DMS53 treated with DMSO at 0.1 percent for 48 hours (cell line): ENCODE results near the gene NEMP1.
"Not testable (repeated sequence)": the region's sequence is repeated elsewhere in the genome, so short reads cannot be mapped to it uniquely, and the experiment has no call there.

Experiments used
- DNase-seq: peaks from one replicate; lab custom pipeline; 2025; ENCODE audit not compliant: unreplicated experiment; lab: John Stamatoyannopoulos, UW

The NEMP1 gene

GRCh38 chr12:57058454-57058853 is 20.1 kb downstream of the NEMP1 start:
- DNase-seq = no peak

- no peak for DNase-seq
Observed at GRCh38 chr12:57057067-57057751, 21.4 kb downstream of the NEMP1 start.

DNA sequence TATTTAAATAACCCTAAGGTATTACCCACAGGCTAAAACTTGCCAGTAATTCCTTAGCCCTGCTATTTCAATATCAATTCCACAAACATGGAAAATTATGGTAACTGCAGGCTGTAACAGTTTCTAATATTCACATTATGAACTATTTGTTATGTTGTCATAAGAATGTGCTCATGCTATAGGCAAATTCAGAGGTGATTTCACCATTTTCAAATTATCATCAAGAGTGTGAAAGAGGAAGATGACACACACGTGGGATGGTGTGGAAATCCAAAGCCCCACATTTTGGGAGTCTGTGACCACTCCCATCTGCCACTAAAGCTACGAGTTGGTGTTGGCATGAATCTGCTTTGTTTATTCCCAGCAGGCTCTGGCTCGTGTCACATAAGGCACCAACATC is 22.8 kb downstream of the NEMP1 start:
- no peak for DNase-seq

GRCh38 chr12:57053901-57054300 is 24.7 kb downstream of the NEMP1 start:
- not testable (repeated sequence) for DNase-seq

DNA sequence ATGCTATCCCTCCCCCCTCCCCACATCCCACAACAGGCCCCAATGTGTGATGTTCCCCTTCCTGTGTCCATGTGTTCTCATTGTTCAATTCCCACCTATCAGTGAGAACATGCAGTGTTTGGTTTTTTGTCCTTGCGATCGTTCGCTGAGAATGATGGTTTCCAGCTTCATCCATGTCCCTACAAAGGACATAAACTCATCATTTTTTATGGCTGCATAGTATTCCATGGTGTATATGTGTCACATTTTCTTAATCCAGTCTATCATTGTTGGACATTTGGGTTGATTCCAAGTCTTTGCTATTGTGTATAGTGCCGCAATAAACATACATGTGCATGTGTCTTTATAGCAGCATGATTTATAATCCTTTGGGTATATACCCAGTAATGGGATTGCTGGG is 25.4 kb downstream of the NEMP1 start:
- DNase-seq = not testable (repeated sequence)

GRCh38 chr12:57051011-57051410 is 27.6 kb downstream of the NEMP1 start:
- no peak for DNase-seq

GRCh38 chr12:57049890-57050289 is 28.7 kb downstream of the NEMP1 start, which contains the start of gene MYO1A:
Gene MYO1A, minus strand, starts transcription at chr12:57050129. Its CDS starts 1,806 bp downstream, at chr12:57048323.
- DNase-seq = no peak

- DNase-seq = no peak
Observed at GRCh38 chr12:57049119-57049446, 29.5 kb downstream of the NEMP1 start.

DNA sequence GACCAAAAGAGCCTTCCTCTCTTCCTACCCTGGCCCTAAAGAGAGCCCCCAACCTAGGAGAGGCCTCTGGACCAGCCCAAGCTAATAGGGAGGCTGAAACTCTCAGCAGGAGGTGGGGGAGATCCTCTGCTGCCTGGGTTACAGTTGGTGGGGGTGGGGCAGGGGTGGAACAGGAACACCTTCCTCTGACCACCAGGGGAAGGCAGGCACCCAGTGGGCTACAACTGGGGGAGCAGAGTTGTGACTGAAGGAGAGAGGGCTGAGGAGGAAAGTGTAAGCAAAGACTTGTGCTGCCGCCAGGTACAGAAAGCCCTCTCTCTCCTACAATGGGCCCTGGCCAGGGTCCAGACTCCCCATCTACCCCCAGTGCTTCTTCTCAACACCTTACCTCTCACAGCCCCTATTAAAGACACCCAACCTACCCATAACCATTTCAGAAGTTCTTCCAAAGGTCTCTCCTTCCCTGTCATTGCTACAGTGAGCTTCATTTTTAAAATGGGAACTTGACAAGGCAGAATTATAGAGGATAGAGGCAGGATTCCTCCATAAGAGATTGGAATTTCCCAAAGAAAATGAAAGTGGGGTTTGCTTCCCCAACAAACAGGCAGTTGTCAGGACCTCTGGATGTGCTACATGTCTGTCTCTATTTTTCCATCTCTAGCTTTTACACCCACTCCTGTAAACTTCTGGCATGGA is 30.0 kb downstream of the NEMP1 start:
- no peak for DNase-seq

DNA sequence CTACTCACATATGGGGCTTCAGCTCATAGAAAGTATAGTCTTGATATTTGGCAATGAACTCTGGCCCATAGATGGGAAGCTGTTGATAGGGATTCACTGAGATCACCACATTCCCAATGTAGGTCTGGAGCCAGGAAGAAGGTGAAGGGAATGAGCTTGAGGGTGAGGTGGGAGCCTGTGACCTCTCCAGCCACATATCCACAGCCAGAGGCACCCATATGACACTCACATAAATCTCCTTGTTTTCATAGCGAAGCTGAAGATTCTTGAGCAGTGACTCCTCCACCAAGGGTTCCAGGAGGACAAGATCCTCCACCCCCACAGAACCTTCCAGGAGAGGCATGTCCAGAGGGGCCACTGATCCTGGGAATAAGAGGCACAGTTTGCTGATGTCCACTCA is 30.6 kb downstream of the NEMP1 start:
- DNase-seq = no peak

DNA sequence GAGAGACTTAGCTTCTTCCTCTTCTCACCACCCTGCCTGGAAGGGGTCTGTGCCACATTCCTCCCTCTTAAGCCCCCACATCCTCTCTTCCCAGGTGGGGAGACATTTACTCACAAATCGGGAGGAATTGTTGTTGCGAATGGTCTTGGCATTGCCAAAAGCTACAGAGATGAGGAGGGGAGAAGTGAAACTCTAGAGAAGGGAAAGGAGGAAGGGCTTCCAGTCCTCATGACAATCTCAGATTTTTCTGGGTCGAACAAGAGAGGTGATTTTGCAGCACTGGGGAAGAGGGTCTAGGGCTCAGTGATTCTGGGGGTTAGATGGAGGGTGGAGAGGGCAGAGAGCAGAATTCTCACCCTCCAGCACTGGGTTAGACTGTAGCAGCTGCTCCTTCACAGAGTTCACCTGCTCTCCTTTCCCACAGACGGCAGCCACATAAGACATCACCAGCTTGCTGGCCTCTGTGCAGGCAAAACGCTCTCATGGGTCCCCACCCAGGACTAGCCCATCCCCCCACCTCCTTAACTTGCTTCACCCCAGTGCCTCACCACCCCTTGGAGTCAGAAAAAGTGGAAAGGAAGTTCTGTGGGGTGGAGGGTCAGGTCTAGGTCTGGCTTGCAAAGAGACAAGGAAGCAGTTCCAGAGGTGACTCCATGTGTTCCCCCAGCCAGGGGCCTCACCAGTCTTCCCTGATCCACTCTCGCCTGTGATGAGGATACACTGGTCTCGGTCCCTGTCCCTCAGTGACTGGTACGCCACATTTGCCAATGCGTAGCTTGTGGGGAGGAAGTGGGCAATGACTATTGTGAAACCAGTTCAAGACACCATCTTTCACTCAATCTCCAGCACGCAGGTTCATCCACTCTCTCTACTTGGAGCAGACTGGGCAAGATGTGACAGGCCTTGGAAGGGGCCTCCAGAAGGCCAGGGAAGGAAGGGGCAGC is 31.4 kb downstream of the NEMP1 start:
- no peak for DNase-seq

DNA sequence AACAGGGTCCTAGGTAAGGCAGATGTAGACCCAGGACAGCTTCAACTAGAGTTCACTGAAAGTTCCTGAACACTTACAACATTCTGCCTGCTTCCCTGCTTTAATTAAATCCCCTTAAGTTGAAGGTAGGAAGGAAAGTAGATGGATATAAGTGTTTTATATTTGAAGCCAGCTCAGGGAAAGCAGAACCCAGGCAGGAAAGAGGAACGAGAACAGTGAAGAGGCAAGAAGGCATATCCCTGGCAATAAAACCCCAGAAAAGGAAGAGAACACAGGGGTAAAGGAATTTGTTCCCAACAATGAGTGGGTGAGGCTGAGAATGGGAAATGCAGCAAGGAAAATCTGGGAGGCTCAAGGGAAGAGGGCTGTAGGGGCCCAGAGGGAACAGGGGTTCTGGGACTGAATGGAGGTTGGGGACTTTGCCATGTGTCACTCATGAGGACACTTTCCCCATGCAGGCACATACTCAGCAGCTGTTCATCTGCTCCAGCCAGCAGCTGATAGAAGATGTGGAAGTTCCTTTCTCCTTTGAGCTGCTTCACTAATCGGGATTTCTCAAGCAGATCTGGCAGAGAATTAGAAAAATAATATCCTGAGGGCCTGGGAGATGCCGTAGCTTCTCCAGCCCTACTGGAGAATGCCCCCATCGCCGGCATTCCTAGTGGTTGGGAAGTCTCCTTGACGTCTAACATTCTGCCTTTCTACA is 32.4 kb downstream of the NEMP1 start:
- no peak for DNase-seq

DNA sequence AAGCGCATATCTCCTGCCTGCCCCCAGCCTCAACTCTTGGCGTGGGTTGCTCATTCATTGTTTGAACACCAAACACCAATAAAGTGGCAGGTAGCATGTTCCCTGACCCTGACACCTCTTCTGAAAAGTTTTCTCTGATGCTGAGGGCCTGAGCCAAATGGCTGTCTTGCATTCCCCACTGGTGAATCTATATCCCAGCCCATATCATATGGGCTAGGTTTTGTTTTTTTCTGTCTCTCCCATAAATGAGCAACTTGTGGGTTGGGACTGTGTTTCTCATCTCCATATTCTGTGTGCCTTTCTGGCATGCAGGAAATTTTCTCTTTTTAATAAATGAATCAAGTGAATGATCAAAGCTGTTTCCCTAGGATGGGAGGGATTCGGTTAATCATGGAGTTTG is 33.7 kb downstream of the NEMP1 start:
- DNase-seq = no peak

- no peak for DNase-seq
Observed at GRCh38 chr12:57044468-57044867, 34.1 kb downstream of the NEMP1 start.

DNA sequence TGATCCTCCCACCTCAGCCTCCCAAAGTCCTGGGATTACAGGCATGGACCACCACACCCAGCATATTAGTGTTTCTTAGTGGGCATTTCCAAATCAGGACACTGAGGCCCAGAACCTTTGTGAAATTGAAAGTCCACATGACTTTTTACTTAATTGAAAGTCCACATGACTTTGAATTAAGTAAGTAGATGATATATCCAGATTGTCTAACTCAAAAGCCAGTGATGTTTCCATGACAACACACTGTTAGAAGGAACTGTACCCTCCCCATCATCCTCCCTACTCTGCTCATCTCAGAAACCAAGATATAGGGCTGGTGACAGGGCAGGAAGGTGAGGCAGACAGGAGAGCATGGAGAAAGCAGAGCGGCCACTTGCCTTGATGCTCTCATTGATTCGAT is 35.9 kb downstream of the NEMP1 start:
- no peak for DNase-seq

- no peak for DNase-seq
Observed at GRCh38 chr12:57040750-57041149, 37.8 kb downstream of the NEMP1 start.

DNA sequence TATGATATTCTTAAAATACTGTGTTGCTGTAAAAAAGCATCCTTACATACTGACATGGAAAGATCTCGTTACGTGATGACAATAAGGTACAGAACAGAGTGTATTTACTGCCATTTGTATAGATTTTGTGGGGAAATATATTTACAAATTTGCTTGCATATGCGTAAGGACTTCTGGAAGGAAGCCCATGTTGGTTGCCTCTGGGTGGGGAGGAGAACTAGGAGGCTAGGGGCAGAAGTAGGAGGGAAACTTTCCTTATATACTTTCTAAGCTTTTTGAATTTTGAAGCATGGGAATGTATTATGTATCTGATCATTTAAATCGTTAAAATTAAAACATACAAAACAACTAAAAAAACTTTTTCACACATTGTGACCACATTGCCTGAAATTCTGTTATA is 38.4 kb downstream of the NEMP1 start:
- no peak for DNase-seq

- no peak for DNase-seq
Observed at GRCh38 chr12:57039016-57039798, 39.4 kb downstream of the NEMP1 start.

- DNase-seq = no peak
Observed at GRCh38 chr12:57037264-57037663, 41.3 kb downstream of the NEMP1 start.

DNA sequence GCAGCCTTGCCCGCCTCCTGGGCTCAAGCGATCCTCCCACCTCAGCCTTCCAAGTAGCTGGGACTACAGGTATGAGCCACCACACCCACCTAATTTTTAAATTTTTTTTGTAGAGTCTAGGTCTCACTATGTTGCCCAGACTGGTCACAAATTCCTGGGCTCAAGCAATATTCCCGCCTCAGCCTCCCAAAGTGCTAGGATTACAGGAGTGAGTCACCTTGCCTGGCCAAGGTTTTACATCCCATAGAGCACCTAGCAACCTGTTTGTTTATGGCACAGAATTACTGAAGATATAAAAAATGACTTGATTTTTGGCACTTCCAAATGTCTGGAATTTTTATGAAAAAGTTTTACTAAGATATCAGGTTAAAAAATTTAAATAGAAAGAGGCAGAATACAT is 45.2 kb downstream of the NEMP1 start:
- no peak for DNase-seq
